Activated CD8-positive, alpha-beta memory T cell treated with anti-CD3 and anti-CD28 coated beads, Interleukin-2, amount 50 U/mL, for 24 hours (primary cell): ENCODE measurements around the gene DTNBP1.

Source experiments
- DNase-seq: peaks from one replicate; pipeline ENCODE4 v3.0.0-alpha.2; 2020; ENCODE audit errors: extremely low read depth

The DTNBP1 gene

DNA sequence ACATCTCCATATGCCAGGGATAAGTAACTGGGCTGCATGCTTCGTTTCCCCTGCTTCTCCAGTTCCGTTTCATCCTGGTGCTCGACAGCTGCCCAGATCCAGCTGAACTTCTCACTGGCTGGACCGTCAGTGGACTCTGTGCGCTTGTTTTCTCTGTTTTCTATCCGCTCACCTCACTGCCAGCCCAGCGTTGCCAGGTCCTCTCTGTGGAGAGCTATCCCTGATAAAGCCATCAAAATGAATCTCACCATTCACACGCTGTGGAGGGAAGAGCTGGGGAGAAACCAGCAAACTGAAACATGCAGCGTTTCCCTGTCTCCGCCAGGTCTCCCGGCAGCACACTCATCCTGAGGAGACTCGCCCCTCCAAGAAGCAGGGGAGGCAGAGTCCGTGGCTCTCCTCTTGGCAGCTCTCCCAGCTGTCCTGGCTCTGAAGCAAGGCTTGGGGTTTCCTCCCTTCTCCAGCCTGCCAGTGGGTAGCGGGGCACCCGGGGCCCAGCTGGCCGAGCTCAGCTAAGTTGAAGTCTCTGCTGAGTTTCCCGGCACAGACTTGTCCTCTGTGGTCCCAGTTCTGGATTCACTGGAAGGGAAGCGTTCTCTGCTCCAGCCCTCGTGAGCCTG, 160.9 kb downstream of the DTNBP1 start:
- no peak for DNase-seq

DNA sequence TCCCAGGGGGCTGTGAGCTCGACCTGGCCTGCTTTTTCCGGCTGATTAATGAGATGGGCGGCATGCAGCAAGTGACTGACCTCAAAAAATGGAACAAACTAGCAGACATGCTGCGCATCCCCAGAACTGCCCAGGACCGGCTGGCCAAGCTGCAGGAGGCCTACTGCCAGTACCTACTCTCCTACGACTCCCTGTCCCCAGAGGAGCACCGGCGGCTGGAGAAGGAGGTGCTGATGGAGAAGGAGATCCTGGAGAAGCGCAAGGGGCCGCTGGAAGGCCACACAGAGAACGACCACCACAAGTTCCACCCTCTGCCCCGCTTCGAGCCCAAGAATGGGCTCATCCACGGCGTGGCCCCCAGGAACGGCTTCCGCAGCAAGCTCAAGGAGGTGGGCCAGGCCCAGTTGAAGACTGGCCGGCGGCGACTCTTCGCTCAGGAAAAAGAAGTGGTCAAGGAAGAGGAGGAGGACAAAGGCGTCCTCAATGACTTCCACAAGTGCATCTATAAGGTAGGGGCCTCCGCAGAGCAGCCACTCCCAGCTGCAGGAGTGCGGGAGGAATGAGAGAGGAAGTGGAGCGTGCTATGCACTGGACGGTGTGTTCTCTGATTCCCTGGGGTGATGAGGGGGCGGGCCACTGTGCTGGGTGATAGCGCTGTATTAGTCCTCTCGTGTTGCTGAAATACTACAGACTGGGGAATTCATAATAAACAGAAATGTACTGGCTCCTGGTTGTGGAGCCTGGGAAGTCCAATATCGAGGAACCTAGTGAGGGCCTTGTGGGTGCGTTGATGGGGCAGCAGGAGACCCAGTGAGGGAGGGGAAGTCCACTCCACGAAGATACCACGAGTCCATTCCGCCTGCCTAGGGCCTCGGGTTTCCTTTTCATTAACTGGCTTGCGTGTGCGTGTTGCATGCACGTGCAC, 161.7 kb downstream of the DTNBP1 start:
- DNase-seq = no peak

DNA sequence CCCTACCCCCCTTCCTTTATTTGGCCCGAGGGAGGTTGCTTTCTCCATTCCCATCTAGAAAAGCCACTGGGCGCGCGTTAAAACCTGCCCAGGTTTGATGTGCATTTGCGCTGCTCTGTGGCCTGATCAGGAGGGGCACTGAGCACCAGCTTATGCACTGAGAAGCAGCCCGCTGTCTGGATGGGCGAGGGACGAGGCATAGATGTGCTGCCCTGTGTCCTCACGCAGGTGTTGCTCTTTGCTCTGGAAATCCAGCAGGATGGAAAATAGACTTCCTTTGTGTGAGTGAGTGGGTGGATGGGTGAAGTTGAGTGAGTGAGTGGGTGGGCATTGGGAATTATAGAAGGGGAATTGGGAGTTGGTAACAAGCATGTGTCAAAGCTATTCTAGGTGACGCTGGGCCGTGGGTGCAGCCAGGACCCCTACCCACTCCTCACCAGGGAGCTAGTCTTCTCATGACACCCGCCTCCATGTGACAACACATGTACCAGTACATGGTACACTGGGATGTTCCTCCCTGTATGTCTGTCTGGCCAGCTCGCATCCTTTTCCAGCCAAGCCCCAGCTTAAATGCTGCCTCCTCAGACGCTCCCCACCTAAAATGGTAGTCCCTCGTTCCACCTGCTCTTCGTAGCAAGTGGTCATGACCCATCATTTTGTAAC, 162.6 kb downstream of the DTNBP1 start:
- DNase-seq = no peak

DNA sequence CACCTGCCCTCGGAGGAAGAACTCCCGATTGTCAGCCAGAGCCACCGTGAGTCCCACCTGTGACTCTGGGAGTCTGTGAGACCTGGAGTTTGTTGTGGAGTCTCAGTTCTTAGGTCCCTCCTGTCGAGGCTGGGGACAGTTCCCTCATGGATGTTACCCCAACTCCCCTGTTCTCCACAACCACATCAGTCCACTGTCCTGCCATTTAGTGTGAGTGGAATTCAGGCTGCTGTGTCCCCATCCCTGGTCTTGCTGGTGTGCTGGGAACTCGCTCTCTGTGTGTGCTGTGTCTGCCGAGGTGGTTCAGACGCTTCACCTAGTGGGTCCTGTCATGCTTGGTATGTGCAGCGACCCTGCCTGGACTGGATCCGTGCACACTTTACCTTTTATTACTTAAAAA, 163.2 kb downstream of the DTNBP1 start:
- no peak for DNase-seq

DNA sequence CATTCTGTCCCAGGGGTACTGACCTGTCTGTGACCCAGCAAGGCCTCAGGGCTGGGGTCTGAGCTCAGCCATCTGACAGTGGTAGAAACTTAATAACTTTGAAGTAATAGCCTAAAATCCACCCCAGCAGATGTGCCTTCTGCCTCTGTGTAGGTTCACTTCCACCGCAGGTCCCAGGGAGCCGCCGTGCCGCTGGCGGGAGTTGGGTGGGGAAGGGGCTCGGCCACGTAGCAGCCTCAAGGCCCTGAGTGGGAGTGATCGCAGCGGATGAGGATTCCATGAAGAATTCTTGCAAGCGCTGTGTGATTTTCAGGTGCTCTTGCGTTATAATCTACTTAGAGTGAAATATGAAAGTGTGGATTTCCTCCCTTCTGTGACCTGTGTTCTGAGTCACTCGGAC, 163.7 kb downstream of the DTNBP1 start:
- no peak for DNase-seq

DNA sequence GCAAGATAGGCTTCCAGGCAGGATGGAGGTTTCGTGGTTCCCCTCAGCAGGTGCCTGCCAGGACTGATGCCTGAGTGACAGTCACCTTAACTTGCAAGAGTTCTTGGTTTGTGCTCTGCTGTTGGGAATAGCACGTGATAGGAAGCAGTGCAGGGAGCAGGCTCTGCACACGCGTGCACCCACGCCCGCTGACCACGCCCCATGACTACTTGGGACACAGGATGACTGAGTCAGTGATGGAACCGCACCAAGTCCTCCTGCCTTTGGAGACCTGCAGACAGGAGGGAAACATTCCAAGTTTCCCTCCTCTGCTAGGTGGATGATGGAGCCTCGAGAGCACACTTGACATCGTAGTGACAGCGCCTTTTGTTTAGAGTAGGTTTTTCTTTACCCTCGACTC, 164.2 kb downstream of the DTNBP1 start:
- DNase-seq = no peak

DNA sequence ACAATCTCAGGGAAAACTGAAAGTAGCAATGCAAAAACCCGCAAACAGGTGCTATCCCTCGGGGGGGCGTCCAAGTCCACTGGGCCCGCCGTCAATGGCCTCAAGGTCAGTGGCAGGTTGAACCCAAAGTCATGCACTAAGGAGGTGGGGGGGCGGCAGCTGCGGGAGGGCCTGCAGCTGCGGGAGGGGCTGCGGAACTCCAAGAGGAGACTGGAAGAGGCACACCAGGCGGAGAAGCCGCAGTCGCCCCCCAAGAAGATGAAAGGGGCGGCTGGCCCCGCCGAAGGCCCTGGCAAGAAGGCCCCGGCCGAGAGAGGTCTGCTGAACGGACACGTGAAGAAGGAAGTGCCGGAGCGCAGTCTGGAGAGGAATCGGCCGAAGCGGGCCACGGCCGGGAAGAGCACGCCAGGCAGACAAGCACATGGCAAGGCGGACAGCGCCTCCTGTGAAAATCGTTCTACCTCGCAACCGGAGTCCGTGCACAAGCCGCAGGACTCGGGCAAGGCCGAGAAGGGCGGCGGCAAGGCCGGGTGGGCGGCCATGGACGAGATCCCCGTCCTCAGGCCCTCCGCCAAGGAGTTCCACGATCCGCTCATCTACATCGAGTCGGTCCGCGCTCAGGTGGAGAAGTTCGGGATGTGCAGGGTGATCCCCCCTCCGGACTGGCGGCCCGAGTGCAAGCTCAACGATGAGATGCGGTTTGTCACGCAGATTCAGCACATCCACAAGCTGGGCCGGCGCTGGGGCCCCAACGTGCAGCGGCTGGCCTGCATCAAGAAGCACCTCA, 166.3 kb downstream of the DTNBP1 start:
- no peak for DNase-seq

DNA sequence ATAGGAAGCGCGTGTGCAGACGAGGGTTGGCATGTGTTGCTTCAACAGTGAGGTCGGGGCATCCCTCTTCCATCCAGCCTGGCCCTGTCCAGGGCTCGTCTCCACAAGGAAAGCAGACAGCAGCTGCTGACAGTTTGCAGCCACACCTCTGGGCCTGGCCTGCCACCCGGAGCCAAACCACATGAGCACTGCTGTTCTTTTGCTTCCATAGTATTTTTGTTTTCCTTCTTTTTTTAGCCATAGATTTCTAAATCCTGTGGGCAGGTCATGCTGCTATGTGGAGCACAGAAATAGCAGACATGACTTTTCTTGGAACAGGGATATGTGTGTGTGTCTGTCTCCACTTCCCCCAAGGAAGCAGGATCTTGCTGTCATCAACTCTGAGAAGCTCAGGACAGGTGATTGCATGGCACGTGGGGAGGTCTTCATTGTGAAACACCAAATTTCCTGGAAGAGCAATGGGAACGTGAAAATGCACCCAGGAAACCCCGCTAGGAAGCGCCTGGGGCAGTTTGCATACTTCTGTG, 167.4 kb downstream of the DTNBP1 start:
- DNase-seq = no peak

DNA sequence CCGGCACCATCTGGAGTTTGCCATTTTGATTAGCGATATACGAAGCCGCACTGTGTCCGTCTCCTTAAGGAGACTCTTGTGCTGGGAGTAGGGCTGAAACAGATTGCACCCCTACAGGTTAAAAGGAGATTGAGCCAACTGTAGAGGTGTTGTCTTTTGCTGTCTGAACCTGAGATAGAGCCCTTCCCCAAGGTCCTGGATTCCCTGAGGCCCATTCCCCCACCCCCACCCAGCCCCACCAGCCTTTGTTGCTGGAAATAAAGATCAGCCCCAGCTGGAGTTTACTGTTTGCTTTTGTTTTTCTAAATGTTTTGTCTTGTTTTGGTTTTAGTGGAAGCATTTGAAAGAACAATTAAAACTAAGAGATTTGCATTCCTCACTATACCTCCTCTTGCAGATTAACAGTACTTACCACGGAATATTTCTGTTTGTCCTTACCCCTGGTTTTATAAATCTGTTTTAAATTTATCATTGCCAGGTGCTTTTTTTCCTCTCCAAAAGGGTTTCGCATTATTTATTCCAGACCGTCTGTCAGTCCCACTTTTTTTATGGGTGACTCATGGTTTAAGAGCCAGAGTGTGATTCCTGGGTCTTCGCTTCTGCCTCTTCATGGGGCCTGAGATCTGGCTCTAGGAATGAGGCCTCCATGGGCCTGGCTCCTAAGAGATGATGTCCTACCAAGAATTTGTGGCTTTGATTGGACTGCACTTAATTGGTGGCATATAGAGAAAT, 169.2 kb downstream of the DTNBP1 start:
- no peak for DNase-seq

DNA sequence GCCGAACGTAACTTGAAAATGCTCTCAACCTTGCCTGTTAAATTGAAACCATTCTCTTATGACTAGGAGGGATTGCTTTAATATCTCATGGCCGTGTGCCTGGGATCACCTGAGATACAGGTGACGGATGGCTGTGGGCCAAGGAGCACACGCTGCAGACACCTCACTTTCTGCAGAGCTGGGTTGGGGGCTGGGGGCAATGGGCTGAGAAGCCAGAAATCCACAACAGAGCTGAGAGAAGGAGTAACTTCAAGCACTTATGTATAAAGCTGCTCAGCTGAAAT, 170.9 kb downstream of the DTNBP1 start:
- DNase-seq = no peak

DNA sequence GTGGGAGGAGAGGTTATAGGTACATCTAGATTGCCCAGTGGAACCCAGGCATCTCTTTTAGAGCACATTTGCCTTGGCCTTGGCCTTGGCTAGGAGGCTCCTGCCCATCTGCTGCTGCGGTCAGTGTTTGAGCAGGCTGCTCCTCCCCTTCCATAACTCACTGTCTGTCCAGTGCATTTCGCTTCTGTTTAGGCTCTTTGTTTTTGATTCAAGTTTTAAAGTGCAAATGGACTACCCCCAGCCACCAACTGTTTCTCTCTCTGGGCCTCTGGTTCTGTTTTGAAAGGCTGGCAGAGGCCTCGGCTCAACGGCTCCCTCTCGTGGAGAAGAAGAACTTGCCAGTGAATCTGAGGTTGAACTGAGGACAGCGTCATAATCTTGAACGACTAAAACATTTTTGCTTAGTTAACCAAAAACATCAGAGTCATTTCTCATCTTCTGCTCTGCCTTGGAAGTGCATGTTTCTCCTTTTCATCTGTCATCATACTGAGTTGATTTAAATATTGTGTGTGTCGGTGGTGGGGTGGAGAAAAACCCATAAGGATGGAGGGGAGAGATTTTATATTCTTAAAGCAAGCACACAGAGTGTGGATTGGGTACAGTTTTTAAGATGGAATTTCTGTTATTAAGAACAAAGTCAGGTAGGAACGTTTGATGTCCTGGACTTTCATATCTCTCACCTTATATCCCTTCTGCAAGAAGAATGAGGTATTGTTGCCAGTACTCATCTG, 171.4 kb downstream of the DTNBP1 start:
- peak; percentile 44 for DNase-seq

DNA sequence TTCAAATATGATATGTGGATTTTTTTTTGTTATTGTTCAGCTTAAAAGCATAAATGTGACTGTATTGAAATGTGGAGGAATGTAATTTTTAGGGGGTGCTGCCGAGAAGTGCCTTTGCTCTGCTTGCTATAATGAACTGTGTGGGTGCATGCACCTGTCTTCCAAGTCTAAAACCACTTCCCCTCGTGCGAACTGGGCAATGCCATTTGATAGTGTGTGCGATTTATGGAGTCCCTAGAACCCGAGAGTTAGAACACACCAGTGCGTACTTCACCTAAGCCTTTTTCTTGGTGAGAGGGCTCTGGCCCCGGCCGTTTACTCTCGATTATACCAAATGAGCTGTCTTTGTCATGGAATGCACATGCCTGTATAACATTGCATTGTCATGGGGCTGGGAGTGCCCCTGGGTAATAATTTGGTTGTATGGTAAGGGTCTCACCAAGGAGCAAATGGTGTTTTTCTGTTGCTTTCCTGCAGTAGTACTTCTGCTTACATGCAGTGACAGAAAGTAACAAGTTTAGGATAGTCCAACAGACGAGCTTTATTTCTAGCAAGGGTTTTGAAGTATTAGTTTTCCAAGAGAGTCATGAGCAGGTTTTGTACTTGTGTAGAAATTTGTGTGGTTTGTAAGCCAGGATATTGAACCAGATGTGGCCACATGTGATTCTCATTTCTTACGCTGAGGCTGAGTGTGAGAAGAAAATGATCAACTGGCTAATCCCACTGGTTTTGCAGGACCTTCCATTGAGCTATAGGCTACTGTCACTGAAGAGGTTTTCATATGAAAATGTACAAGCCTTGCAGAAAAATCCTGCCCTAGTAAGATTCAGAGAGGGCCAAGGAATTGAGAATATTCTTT, 172.4 kb downstream of the DTNBP1 start:
- no peak for DNase-seq

DNA sequence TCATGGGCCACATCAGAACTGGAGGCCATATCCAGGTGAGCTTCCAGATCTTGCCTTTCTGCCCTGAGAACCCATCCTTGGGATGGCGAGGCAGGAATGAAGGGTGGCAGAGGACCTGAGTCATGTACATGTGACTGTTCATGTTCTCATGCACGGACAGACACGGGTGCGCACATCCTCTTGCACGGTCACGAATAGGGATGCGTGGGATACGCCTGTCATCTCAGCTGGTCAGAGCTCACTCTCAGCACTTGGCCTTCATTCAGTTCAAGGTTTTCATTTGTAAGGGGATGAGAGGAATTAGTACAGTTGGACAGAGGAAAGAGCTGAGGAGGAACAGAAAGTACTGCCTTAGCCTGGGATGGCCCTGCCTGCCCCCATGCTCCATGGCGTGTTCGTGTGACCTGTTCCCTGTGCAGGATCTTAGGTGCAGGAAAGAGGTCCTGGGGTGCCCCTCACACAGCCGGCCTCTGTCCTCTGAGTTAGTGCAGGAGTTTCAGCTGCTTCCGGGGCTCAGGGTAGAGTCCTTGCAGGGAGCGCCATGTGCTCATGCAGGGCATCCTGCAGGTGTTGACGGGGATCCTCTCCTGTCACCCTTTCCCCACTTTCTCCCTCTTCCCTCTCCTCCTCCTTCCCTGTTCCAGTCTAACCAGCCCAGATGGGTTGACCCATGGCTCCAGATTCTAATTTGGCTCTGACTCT, 173.4 kb downstream of the DTNBP1 start:
- no peak for DNase-seq

DNA sequence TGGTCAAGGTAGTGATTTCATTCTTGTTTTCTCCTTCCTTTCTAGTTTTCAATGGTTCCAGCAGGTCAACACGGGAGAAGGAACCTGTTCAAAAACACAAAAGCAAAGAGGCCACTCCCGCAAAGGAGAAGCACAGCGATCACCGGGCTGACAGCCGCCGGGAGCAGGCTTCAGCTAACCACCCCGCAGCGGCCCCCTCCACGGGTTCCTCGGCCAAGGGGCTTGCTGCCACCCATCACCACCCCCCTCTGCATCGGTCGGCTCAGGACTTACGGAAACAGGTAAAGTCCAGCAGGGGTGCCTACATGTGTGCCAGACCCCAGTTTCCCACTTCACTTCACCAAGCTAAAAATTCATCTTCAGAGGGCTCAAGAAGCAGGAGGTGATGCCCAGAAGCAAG, 175.6 kb downstream of the DTNBP1 start:
- no peak for DNase-seq

DNA sequence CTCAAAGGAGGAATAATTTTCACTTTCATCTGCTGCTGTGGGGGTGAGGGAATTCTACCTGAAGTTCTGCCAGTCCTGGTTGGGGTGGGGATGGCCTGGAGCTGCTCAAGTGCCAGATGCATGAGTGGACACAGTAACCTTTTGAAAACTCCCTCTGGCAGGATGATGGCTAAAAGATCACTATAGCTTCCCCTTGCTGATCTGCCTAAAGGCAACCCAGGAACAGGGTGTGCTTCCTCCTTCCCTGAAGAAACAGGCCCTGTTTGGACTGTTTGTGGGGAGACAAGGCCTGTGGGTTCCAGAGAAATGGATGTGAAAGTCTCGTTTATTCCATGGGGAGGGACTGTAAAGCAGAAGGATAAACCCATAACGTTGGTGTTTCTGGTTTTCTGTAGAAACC, 176.9 kb downstream of the DTNBP1 start:
- DNase-seq = no peak

DNA sequence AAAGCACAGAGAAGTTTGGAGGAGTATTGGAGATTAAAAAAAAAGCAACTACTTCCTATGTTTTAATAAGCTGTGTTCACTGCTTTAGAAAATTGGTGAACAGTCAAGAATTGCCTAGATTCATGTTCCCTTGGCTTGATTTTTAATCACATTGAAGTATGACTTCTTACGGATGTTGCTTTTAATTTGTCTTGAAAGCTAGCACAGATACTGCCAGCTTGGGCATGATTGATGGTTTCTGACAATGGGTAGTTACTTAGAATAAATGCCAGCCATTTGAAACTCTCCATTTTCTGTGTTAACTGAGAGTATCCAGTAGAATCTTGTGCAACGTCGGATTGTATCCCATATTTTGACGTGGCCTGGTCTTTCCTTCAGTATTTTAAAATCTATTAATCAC, 178.0 kb downstream of the DTNBP1 start:
- DNase-seq = no peak

DNA sequence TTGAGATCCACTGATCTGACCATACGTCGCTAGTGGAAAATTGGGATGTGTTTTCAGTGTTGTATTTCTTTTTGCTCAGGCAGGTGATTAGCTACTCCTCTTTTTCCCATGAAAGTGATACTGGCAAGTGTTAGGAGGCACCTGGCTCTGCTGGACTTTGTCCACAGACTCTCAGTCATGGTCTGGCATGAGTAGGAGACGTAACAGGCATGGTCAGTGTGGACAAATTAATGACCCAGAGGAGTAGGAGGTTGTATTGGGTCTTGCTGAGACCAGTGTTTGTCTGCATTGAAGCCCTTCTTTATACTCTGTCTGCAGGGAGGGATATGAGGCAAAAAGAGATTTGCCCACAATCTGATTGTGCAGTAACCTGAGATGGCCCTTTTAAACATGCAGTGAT, 178.7 kb downstream of the DTNBP1 start:
- DNase-seq = no peak

DNA sequence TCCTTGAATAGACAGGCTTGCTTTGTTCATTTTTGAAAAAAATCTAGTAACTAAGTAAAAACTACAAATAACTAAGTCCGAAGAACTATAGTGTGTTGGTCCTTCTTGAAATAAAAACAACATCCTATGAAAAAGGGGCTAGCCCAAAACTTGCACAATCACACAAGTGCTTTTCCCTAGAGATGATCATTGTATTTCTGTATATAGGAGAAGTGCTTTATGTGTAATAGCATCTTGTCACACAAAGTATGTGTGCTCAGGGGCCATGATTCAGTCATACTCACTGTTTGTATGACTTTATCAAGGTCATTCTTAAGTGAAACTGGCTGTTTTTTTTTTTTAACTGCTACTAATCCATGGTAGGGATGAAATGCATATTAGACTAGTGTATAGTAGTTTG, 179.8 kb downstream of the DTNBP1 start:
- DNase-seq = no peak
